BJ (cell line): ENCODE results near the gene LHPP. TPM values are rescaled to one million over a fixed set of nuclear protein-coding genes. Genes with fewer than 3 reads are reported as not detected.
"Not testable (repeated sequence)": the region's sequence is repeated elsewhere in the genome, so short reads cannot be mapped to it uniquely, and the experiment has no call there.

Experiments used
- CTCF ChIA-PET: fragments of 350-600 bp; formaldehyde crosslinking; extraction: SDS; loops from one replicate; lab custom pipeline; 2021; ENCODE audit warnings: antibody characterized with exemption, inconsistent platforms; lab: Yijun Ruan, JAX
- POLR2A ChIA-PET: fragments of 300-600 bp; sonication (Branson Sonifier 250); formaldehyde crosslinking; extraction: SDS; loops from one replicate; lab custom pipeline; 2021; ENCODE audit warnings: antibody characterized with exemption; lab: Charles Lee
- DNase-seq: peaks from one replicate; pipeline ENCODE4 v3.0.0-alpha.2; 2011; ENCODE audit warnings: low read depth
- H3K27me3 ChIP-seq: 2 replicates; pipeline ENCODE4 v1.6.0; 2011; ENCODE audit warnings: low read length; ENCODE audit not compliant: control insufficient read depth, insufficient read depth
- H3K36me3 ChIP-seq: 2 replicates; pipeline ENCODE4 v1.5.1; 2011; ENCODE audit warnings: low read length; ENCODE audit not compliant: control insufficient read depth, insufficient read depth
- H3K4me3 ChIP-seq: 2 replicates; pipeline ENCODE4 v1.5.1; 2011; ENCODE audit warnings: low read depth, mild to moderate bottlenecking, control low read depth, low read length
- CTCF ChIP-seq: IDR thresholded peaks from 2 replicates; pipeline ENCODE4 v1.5.1; 2011; ENCODE audit warnings: low read depth, mild to moderate bottlenecking, control low read depth, inconsistent platforms, low read length, moderate library complexity; ENCODE audit not compliant: insufficient read depth
- polyA plus RNA-seq: library from polyadenylated mRNA; depleted of rRNA; stranded (reverse); fragments of >200 nt; gene quantifications from 2 replicates; pipeline ENCODE4 v1.2.3, GENCODE V29; 2011

Gene LHPP
- polyA plus RNA-seq, 1 experiment, result 23.8 TPM

DNA sequence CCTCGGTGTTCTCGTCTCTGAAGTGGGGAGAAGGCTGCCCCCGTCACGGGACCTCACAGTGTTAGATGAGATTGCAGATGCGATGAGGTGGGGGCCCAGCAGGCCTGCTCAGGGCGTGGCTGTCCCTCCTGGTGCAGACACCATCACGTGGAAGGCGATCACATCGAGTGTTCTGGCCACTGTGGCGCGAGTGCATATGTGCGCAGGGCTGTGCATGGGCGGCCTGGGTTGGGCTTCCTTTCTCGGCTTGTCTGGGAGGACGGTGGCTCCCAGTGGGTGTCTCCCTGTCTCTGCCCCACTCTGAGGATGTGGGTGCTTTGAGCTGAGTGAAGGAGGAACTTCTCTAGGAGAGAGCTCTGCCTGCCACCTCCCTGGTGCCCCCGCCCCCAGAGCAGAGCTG is 83.1 kb downstream of the LHPP start:
- Histone ChIP-seq H3K36me3 (no peaks in the 10 kb centered on the region), H3K4me3 (no peak overlapping the region), H3K27me3 (no peaks in the 10 kb centered on the region)
- POLR2A ChIA-PET, result no interaction called here
- TF ChIP-seq CTCF, result no peak
- DNase-seq, result no peak
- CTCF ChIA-PET, result interaction anchor here (0.6 to 4.3 kb wide), 5 partner anchors 9 to 242 kb away, joined by 3 to 27 read pairs (median 4); no protein-coding TSS in a partner anchor

GRCh38 chr10:124545351-124546054 is 83.9 kb downstream of the LHPP start:
- POLR2A ChIA-PET, result no interaction called here
- Histone ChIP-seq H3K36me3 (no peaks in the 10 kb centered on the region), H3K4me3 (no peak overlapping the region), H3K27me3 (no peaks in the 10 kb centered on the region)
- no peak for DNase-seq
- CTCF ChIA-PET, result interaction anchor here (0.6 to 4.3 kb wide), 5 partner anchors 8 to 241 kb away, joined by 3 to 27 read pairs (median 4); no protein-coding TSS in a partner anchor
- TF ChIP-seq CTCF, result no peak

GRCh38 chr10:124546055-124546369 is 84.4 kb downstream of the LHPP start:
- ChIA-PET POLR2A (no interaction called here), CTCF (interaction anchor here (1.0 to 4.3 kb wide), 3 partner anchors 15 to 196 kb away, joined by 3 to 27 read pairs (median 9); no protein-coding TSS in a partner anchor)
- H3K36me3 ChIP-seq, result no peaks in the 10 kb centered on the region
- no peak overlapping the region for H3K4me3 ChIP-seq
- H3K27me3 ChIP-seq, result no peaks in the 10 kb centered on the region
- DNase-seq, result no peak
- no peak for TF ChIP-seq CTCF

- ChIA-PET POLR2A (no interaction called here), CTCF (interaction anchor here (0.7 to 4.3 kb wide), 2 partner anchors 16 to 194 kb away, joined by 3 to 27 read pairs; no protein-coding TSS in a partner anchor)
- Histone ChIP-seq H3K27me3 (no peaks in the 10 kb centered on the region), H3K4me3 (no peak overlapping the region), H3K36me3 (no peaks in the 10 kb centered on the region)
- no peak for TF ChIP-seq CTCF
- no peak for DNase-seq
Observed at GRCh38 chr10:124546957-124547646, 85.5 kb downstream of the LHPP start.

DNA sequence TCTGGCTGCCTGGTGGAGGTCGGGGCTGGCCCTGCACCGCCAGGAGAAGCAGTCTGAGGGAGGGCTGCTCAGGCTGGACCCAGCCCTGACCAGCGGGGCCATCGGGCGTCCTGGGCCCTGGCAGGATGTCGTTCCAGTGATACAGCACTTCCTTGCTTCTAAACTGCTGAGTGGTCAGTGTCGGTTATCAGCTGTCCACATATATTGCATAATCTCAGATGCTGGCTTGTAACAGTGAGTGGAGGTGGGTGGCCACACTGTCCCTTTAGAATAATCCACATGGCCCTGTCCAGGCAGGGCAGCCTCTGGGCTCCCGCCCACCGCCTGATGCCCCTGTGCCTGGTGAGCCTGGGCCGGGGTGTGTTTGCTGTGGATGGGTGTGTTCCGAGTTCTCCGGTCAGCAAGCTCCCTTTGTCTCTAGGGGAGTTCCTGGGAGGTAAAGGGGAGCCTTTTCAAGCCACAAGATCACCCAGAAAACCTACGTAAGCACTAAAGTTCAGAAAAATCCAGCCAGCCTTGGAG is 86.1 kb downstream of the LHPP start:
- TF ChIP-seq CTCF, result no peak
- no peak overlapping the region for H3K4me3 ChIP-seq
- H3K36me3 ChIP-seq, result no peaks in the 10 kb centered on the region
- H3K27me3 ChIP-seq, result no peaks in the 10 kb centered on the region
- POLR2A ChIA-PET, result interaction anchor here (0.6 kb wide), 1 partner anchor 13 kb away, joined by 3 read pairs; no protein-coding TSS in a partner anchor
- DNase-seq, result no peak
- CTCF ChIA-PET, result interaction anchor here (0.7 to 6.3 kb wide), 4 partner anchors 9 to 194 kb away, joined by 3 to 27 read pairs (median 13); no protein-coding TSS in a partner anchor

DNA sequence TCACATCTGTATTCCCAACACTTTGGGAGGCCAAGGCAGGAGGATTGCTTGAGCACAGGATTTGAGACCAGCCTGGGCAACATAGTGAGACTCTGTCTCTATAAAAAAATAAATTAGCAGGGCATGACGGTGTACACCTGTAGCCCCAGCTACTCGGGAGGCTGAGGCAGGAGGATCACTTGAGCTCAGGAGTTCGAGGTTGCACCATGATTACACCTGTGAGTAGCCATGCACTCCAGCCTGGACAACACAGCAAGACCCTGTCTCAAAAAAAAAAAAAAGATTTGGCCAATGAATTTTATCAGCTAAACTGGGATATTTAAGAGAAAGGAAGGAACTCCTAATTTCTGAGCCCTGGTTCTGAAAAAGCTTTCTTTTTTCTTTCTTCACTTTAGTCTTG is 87.5 kb downstream of the LHPP start:
- DNase-seq, H3K4me3 ChIP-seq, H3K27me3 ChIP-seq, POLR2A ChIA-PET, H3K36me3 ChIP-seq: not testable (repeated sequence)
- CTCF ChIA-PET, result interaction anchor here (1.1 to 6.3 kb wide), 3 partner anchors 18 to 192 kb away, joined by 3 to 27 read pairs (median 22); no protein-coding TSS in a partner anchor
